ENCODE data around the gene NF1. TPM values are rescaled to one million over a fixed set of nuclear protein-coding genes. Genes with fewer than 3 reads are reported as not detected.

Gene NF1
- total and polyA plus RNA-seq, 10 donors, result 3.1 to 97.7 (median 58.3) TPM

GRCh38 chr17:31167111-31167510 lies 72.3 kb downstream of the NF1 start:
- TF ChIP-seq CTCF (IDR thresholded peaks at IDR 0.05 in 8 of 11, conservative IDR thresholded peaks at IDR 0.05 in 3 of 11), result no peak
- TF ChIP-seq POLR2AphosphoS5 (IDR thresholded peaks at IDR 0.05), result no peak
- no peak for TF ChIP-seq POLR2A (IDR thresholded peaks at IDR 0.05)
- Histone ChIP-seq H3K36me3 (peaks cover 0 to 57% (median 4%) of the 10 kb centered on the region in 6 donors), H3K4me1 (no peaks in the 10 kb centered on the region), H3K9me3 (no peaks in the 10 kb centered on the region), H3K27ac (no peak overlapping the region), H3K4me3 (no peak overlapping the region), H3K27me3 (replicated peaks in 1 of 7) (no peaks in the 10 kb centered on the region)
- 96 to 99% (median 96%) methylated on average over 3 of the region's 3 CpGs for WGBS, 5 donors
- DNase-seq, result no peak
- intact Hi-C loops (cut with DNase I; ENCODE audit: low total_unique reads), result no loop called here

GRCh38 chr17:31171701-31172100 lies 76.9 kb downstream of the NF1 start:
- Histone ChIP-seq H3K4me3 (no peak overlapping the region), H3K4me1 (no peaks in the 10 kb centered on the region), H3K36me3 (peaks cover 0 to 22% (median 0%) of the 10 kb centered on the region in 6 donors), H3K9me3 (no peaks in the 10 kb centered on the region), H3K27me3 (replicated peaks in 1 of 7) (no peaks in the 10 kb centered on the region), H3K27ac (no peak overlapping the region)
- intact Hi-C loops (cut with DNase I; ENCODE audit: low total_unique reads), result no loop called here
- TF ChIP-seq POLR2AphosphoS5 (IDR thresholded peaks at IDR 0.05) (no peak), POLR2A (IDR thresholded peaks at IDR 0.05) (no peak), CTCF (IDR thresholded peaks at IDR 0.05 in 8 of 11, conservative IDR thresholded peaks at IDR 0.05 in 3 of 11) (no peak)
- no peak for DNase-seq

GRCh38 chr17:31172388-31172787 lies 77.6 kb downstream of the NF1 start:
- H3K27ac ChIP-seq, result no peak overlapping the region
- no peak for TF ChIP-seq POLR2A (IDR thresholded peaks at IDR 0.05)
- no peak for TF ChIP-seq CTCF (IDR thresholded peaks at IDR 0.05 in 8 of 11, conservative IDR thresholded peaks at IDR 0.05 in 3 of 11)
- no peak for TF ChIP-seq POLR2AphosphoS5 (IDR thresholded peaks at IDR 0.05)
- no peak for DNase-seq
- intact Hi-C loops (cut with DNase I; ENCODE audit: low total_unique reads), result no loop called here
- H3K36me3 ChIP-seq, result peaks cover 0 to 22% (median 0%) of the 10 kb centered on the region in 6 donors
- H3K4me1 ChIP-seq, result no peaks in the 10 kb centered on the region
- WGBS, 5 donors, result 96 to 98% (median 97%) methylated on average over 7 of the region's 7 CpGs
- no peaks in the 10 kb centered on the region for H3K27me3 ChIP-seq (replicated peaks in 1 of 7)
- no peak overlapping the region for H3K4me3 ChIP-seq
- no peaks in the 10 kb centered on the region for H3K9me3 ChIP-seq

- no peak overlapping the region for H3K27ac ChIP-seq
- WGBS, 5 donors, result 95 to 100% (median 97%) methylated on average over 2 of the region's 2 CpGs
- H3K4me1 ChIP-seq, result no peaks in the 10 kb centered on the region
- TF ChIP-seq POLR2A (IDR thresholded peaks at IDR 0.05) (no peak), CTCF (IDR thresholded peaks at IDR 0.05 in 8 of 11, conservative IDR thresholded peaks at IDR 0.05 in 3 of 11) (no peak), POLR2AphosphoS5 (IDR thresholded peaks at IDR 0.05) (no peak)
- no peak for DNase-seq
- H3K27me3 ChIP-seq (replicated peaks in 1 of 7), result no peaks in the 10 kb centered on the region
- H3K9me3 ChIP-seq, result no peaks in the 10 kb centered on the region
- peaks cover 0 to 14% (median 0%) of the 10 kb centered on the region in 6 donors for H3K36me3 ChIP-seq
- intact Hi-C loops (cut with DNase I; ENCODE audit: low total_unique reads), result no loop called here
- H3K4me3 ChIP-seq, result no peak overlapping the region
Measured at GRCh38 chr17:31174215-31174614, 79.4 kb downstream of the NF1 start.
